GM19395 (cell line): ENCODE measurements around the gene GRB10.
A peak's percentile ranks its signal among the peaks of the same experiment; 100 is the strongest.

ENCODE experiments used
- ATAC-seq: cut with Tn5 transposase; IDR thresholded peaks from one replicate; pipeline ENCODE4 v1.9.1; 2021; ENCODE audit warnings: mild to moderate bottlenecking, moderate library complexity; ENCODE audit not compliant: unreplicated experiment

Gene GRB10

GRCh38 chr7:50641442-50642405 is 141.0 kb downstream of the GRB10 start:
- ATAC-seq, result no peak

- no peak for ATAC-seq
Measured at GRCh38 chr7:50640779-50641178, 141.9 kb downstream of the GRB10 start.

- ATAC-seq, result no peak
Measured at GRCh38 chr7:50640256-50640655, 142.4 kb downstream of the GRB10 start.

GRCh38 chr7:50637725-50638643 is 144.7 kb downstream of the GRB10 start:
- no peak for ATAC-seq

GRCh38 chr7:50634378-50634777 is 148.3 kb downstream of the GRB10 start:
- ATAC-seq, result no peak

GRCh38 chr7:50633414-50633710 is 149.3 kb downstream of the GRB10 start:
- ATAC-seq, result no peak

GRCh38 chr7:50632561-50633413 is 149.9 kb downstream of the GRB10 start:
- ATAC-seq, result peak; percentile 93

- ATAC-seq, result no peak
Measured at GRCh38 chr7:50631639-50632038, 151.1 kb downstream of the GRB10 start.

GRCh38 chr7:50631100-50631499 is 151.6 kb downstream of the GRB10 start:
- ATAC-seq, result no peak

- no peak for ATAC-seq
Measured at GRCh38 chr7:50629238-50629901, 153.3 kb downstream of the GRB10 start.

- ATAC-seq, result no peak
Measured at GRCh38 chr7:50628434-50629084, 154.1 kb downstream of the GRB10 start.

GRCh38 chr7:50627824-50628361 is 154.8 kb downstream of the GRB10 start:
- no peak for ATAC-seq

- ATAC-seq, result no peak
Measured at GRCh38 chr7:50626286-50626685, 156.4 kb downstream of the GRB10 start.

GRCh38 chr7:50625360-50625759 is 157.3 kb downstream of the GRB10 start:
- no peak for ATAC-seq

GRCh38 chr7:50622821-50623220 is 159.9 kb downstream of the GRB10 start:
- no peak for ATAC-seq

- ATAC-seq, result no peak
Measured at GRCh38 chr7:50621973-50622490, 160.7 kb downstream of the GRB10 start.

- ATAC-seq, result no peak
Measured at GRCh38 chr7:50621206-50621605, 161.5 kb downstream of the GRB10 start.

GRCh38 chr7:50620433-50620832 is 162.3 kb downstream of the GRB10 start:
- no peak for ATAC-seq

GRCh38 chr7:50619684-50620083 is 163.0 kb downstream of the GRB10 start:
- ATAC-seq, result no peak
